A549 (cell line): ENCODE data around the gene AFF3.

Experiments used
- CBX2 ChIP-seq: fragments of 200-600 bp; sonication (generic); IDR thresholded peaks from 2 replicates; pipeline ENCODE4 v1.6.1; 2016; ENCODE audit warnings: low read depth, mild to moderate bottlenecking, borderline replicate concordance
- MAFK ChIP-seq: fragments of 450-650 bp; IDR thresholded peaks from 2 replicates; pipeline ENCODE4 v1.6.1; 2014; ENCODE audit not compliant: partially characterized antibody
- RAD21 ChIP-seq, 2 experiments: fragments of >200 bp in 1 of 2; sonication (Bioruptor Twin) in 1 of 2; formaldehyde crosslinking in 1 of 2; IDR thresholded peaks in 1 of 2; conservative IDR thresholded peaks in 1 of 2; 2 replicates in 1 of 2; 3 replicates in 1 of 2; pipeline ENCODE4 v1.6.1; 2012 to 2018; ENCODE audit warnings: inconsistent platforms in 1 of 2
- SMC3 ChIP-seq: fragments of >200 bp; sonication (Bioruptor Twin); formaldehyde crosslinking; IDR thresholded peaks from 3 replicates; pipeline ENCODE4 v1.6.1; 2018; ENCODE audit warnings: inconsistent platforms
- ZC3H11A ChIP-seq: fragments of 450-650 bp; IDR thresholded peaks from 2 replicates; pipeline ENCODE4 v1.6.1; 2014; ENCODE audit warnings: antibody characterized with exemption, mild to moderate bottlenecking
- TF ChIP-seq, protein P1 (sequence below): fragments of >200 bp; sonication (Bioruptor Twin); formaldehyde crosslinking; IDR thresholded peaks from 3 replicates; pipeline ENCODE4 v1.5.1; 2016
- TF ChIP-seq, protein P2 (sequence below): fragments of 200-600 bp; sonication (generic); IDR thresholded peaks from 2 replicates; pipeline ENCODE4 v1.6.1; 2016; ENCODE audit warnings: antibody characterized with exemption, mild to moderate bottlenecking, moderate library complexity
- TF ChIP-seq, protein P3 (sequence below): fragments of 450-650 bp; IDR thresholded peaks from 2 replicates; pipeline ENCODE4 v1.6.1; 2014; ENCODE audit warnings: antibody characterized with exemption

DNA sequence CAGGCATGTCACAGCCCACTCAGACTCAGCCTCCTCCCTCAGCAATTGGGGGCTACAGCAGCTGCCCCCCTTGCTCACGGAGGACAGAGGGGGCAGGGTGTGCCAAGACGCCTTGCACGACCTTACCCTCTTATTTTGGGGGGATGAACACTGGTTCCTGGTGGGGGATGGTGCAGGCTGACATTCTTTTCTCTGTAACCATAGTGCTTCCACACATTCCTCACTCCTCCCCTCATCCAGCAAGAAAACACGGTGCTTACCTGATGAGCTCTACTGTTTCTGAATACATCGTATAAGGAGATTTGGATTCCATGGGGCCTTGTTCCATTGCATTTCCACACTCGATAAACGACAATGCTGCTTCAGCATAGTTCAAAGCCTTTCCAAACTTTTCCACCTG, 577.2 kb downstream of the AFF3 start:
- TF ChIP-seq, protein P1, sequence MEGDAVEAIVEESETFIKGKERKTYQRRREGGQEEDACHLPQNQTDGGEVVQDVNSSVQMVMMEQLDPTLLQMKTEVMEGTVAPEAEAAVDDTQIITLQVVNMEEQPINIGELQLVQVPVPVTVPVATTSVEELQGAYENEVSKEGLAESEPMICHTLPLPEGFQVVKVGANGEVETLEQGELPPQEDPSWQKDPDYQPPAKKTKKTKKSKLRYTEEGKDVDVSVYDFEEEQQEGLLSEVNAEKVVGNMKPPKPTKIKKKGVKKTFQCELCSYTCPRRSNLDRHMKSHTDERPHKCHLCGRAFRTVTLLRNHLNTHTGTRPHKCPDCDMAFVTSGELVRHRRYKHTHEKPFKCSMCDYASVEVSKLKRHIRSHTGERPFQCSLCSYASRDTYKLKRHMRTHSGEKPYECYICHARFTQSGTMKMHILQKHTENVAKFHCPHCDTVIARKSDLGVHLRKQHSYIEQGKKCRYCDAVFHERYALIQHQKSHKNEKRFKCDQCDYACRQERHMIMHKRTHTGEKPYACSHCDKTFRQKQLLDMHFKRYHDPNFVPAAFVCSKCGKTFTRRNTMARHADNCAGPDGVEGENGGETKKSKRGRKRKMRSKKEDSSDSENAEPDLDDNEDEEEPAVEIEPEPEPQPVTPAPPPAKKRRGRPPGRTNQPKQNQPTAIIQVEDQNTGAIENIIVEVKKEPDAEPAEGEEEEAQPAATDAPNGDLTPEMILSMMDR = no peak
- TF ChIP-seq MAFK (no peak), ZC3H11A (no peak), RAD21 (conservative IDR thresholded peaks at IDR 0.05 in 1 of 2, IDR thresholded peaks at IDR 0.05 in 1 of 2) (no peak), CBX2 (no peak), SMC3 (no peak)
- TF ChIP-seq, protein P2, sequence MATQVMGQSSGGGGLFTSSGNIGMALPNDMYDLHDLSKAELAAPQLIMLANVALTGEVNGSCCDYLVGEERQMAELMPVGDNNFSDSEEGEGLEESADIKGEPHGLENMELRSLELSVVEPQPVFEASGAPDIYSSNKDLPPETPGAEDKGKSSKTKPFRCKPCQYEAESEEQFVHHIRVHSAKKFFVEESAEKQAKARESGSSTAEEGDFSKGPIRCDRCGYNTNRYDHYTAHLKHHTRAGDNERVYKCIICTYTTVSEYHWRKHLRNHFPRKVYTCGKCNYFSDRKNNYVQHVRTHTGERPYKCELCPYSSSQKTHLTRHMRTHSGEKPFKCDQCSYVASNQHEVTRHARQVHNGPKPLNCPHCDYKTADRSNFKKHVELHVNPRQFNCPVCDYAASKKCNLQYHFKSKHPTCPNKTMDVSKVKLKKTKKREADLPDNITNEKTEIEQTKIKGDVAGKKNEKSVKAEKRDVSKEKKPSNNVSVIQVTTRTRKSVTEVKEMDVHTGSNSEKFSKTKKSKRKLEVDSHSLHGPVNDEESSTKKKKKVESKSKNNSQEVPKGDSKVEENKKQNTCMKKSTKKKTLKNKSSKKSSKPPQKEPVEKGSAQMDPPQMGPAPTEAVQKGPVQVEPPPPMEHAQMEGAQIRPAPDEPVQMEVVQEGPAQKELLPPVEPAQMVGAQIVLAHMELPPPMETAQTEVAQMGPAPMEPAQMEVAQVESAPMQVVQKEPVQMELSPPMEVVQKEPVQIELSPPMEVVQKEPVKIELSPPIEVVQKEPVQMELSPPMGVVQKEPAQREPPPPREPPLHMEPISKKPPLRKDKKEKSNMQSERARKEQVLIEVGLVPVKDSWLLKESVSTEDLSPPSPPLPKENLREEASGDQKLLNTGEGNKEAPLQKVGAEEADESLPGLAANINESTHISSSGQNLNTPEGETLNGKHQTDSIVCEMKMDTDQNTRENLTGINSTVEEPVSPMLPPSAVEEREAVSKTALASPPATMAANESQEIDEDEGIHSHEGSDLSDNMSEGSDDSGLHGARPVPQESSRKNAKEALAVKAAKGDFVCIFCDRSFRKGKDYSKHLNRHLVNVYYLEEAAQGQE = no peak
- TF ChIP-seq, protein P3, sequence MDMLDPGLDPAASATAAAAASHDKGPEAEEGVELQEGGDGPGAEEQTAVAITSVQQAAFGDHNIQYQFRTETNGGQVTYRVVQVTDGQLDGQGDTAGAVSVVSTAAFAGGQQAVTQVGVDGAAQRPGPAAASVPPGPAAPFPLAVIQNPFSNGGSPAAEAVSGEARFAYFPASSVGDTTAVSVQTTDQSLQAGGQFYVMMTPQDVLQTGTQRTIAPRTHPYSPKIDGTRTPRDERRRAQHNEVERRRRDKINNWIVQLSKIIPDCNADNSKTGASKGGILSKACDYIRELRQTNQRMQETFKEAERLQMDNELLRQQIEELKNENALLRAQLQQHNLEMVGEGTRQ = no peak
